Neuron (in vitro differentiated cells): ENCODE results near the gene SNAP47.
A peak's percentile ranks its signal among the peaks of the same experiment; 100 is the strongest.

Source experiments
- H2AFZ ChIP-seq: one replicate; pipeline ENCODE4 v1.6.1; 2013; ENCODE audit warnings: low read depth, mild to moderate bottlenecking, inconsistent platforms, low read length, moderate library complexity
- H3K27me3 ChIP-seq: one replicate; pipeline ENCODE4 v1.6.1; 2013; ENCODE audit warnings: low read length; ENCODE audit not compliant: insufficient read depth
- H3K36me3 ChIP-seq: one replicate; pipeline ENCODE4 v1.6.1; 2013; ENCODE audit warnings: low read length; ENCODE audit not compliant: insufficient read depth
- H3K4me1 ChIP-seq: one replicate; pipeline ENCODE4 v1.6.1; 2013; ENCODE audit warnings: low read length; ENCODE audit not compliant: insufficient read depth
- H3K4me3 ChIP-seq: 2 replicates; pipeline ENCODE4 v1.5.1; 2013; ENCODE audit warnings: mild to moderate bottlenecking, low read length, moderate library complexity
- H3K9me3 ChIP-seq: one replicate; pipeline ENCODE4 v1.6.1; 2013; ENCODE audit warnings: low read length

SNAP47 gene

GRCh38 chr1:227728059-227728891 is 7.0 kb upstream of the SNAP47 start:
- no peaks in the 10 kb centered on the region for H3K27me3 ChIP-seq
- H3K4me3 ChIP-seq: peak overlapping the region; percentile 45
- H3K4me1 ChIP-seq: peaks cover 20% of the 10 kb centered on the region
- peaks cover 22% of the 10 kb centered on the region for H3K36me3 ChIP-seq
- H3K9me3 ChIP-seq: no peaks in the 10 kb centered on the region
- no peak overlapping the region for H2AFZ ChIP-seq

GRCh38 chr1:227728892-227729143 is 6.4 kb upstream of the SNAP47 start:
- no peak overlapping the region for H2AFZ ChIP-seq
- H3K4me1 ChIP-seq: peaks cover 24% of the 10 kb centered on the region
- H3K4me3 ChIP-seq: peak overlapping the region; percentile 37
- no peaks in the 10 kb centered on the region for H3K9me3 ChIP-seq
- peaks cover 27% of the 10 kb centered on the region for H3K36me3 ChIP-seq
- no peaks in the 10 kb centered on the region for H3K27me3 ChIP-seq

- H3K4me3 ChIP-seq: peak overlapping the region; percentile 37
- peaks cover 28% of the 10 kb centered on the region for H3K4me1 ChIP-seq
- H3K27me3 ChIP-seq: no peaks in the 10 kb centered on the region
Observed at GRCh38 chr1:227729144-227729880, 5.9 kb upstream of the SNAP47 start.

GRCh38 chr1:227729881-227730629 is 5.2 kb upstream of the SNAP47 start:
- Histone ChIP-seq H3K4me3 (no peak overlapping the region), H3K36me3 (peaks cover 27% of the 10 kb centered on the region), H3K9me3 (no peaks in the 10 kb centered on the region), H3K27me3 (no peaks in the 10 kb centered on the region), H2AFZ (no peak overlapping the region), H3K4me1 (peaks cover 31% of the 10 kb centered on the region)

More at GRCh38 chr1:227729144-227729880, 5.9 kb upstream of the SNAP47 start:
- H3K36me3 ChIP-seq: peaks cover 27% of the 10 kb centered on the region
- H2AFZ ChIP-seq: no peak overlapping the region
- H3K9me3 ChIP-seq: no peaks in the 10 kb centered on the region

- Histone ChIP-seq H3K36me3 (peaks cover 27% of the 10 kb centered on the region), H3K27me3 (no peaks in the 10 kb centered on the region), H2AFZ (no peak overlapping the region), H3K4me1 (peaks cover 33% of the 10 kb centered on the region), H3K4me3 (no peak overlapping the region), H3K9me3 (no peaks in the 10 kb centered on the region)
Observed at GRCh38 chr1:227730630-227731151, 4.5 kb upstream of the SNAP47 start.

GRCh38 chr1:227731241-227731677 is 4.0 kb upstream of the SNAP47 start:
- Histone ChIP-seq H3K4me1 (peaks cover 38% of the 10 kb centered on the region), H3K36me3 (peaks cover 27% of the 10 kb centered on the region)

GRCh38 chr1:227731696-227732585 is 3.3 kb upstream of the SNAP47 start:
- Histone ChIP-seq H3K4me3 (no peak overlapping the region), H3K4me1 (peaks cover 43% of the 10 kb centered on the region), H3K36me3 (peaks cover 27% of the 10 kb centered on the region), H3K9me3 (no peaks in the 10 kb centered on the region), H2AFZ (no peak overlapping the region), H3K27me3 (no peaks in the 10 kb centered on the region)

More at GRCh38 chr1:227731241-227731677, 4.0 kb upstream of the SNAP47 start:
- H3K27me3 ChIP-seq: no peaks in the 10 kb centered on the region
- no peak overlapping the region for H3K4me3 ChIP-seq
- no peak overlapping the region for H2AFZ ChIP-seq
- H3K9me3 ChIP-seq: no peaks in the 10 kb centered on the region

- Histone ChIP-seq H3K27me3 (no peaks in the 10 kb centered on the region), H3K9me3 (no peaks in the 10 kb centered on the region), H3K4me1 (peaks cover 43% of the 10 kb centered on the region), H2AFZ (no peak overlapping the region), H3K36me3 (peaks cover 27% of the 10 kb centered on the region), H3K4me3 (no peak overlapping the region)
Observed at GRCh38 chr1:227732586-227733308, 2.5 kb upstream of the SNAP47 start.

- Histone ChIP-seq H3K9me3 (no peaks in the 10 kb centered on the region), H3K4me1 (peaks cover 40% of the 10 kb centered on the region), H3K27me3 (no peaks in the 10 kb centered on the region), H3K36me3 (peaks cover 27% of the 10 kb centered on the region), H2AFZ (no peak overlapping the region), H3K4me3 (no peak overlapping the region)
Observed at GRCh38 chr1:227733309-227733705, 1.9 kb upstream of the SNAP47 start.

GRCh38 chr1:227733751-227734545 is 1.3 kb upstream of the SNAP47 start:
- peak overlapping the region; percentile 96 for H3K4me3 ChIP-seq
- H3K9me3 ChIP-seq: no peaks in the 10 kb centered on the region
- H3K36me3 ChIP-seq: peaks cover 27% of the 10 kb centered on the region
- H3K4me1 ChIP-seq: peaks cover 37% of the 10 kb centered on the region
- no peaks in the 10 kb centered on the region for H3K27me3 ChIP-seq
- H2AFZ ChIP-seq: no peak overlapping the region

GRCh38 chr1:227734546-227734855 is 734 bp upstream of the SNAP47 start:
- peak overlapping the region; percentile 96 for H3K4me3 ChIP-seq
- peaks cover 31% of the 10 kb centered on the region for H3K4me1 ChIP-seq
- H3K36me3 ChIP-seq: peaks cover 30% of the 10 kb centered on the region
- no peaks in the 10 kb centered on the region for H3K9me3 ChIP-seq
- H3K27me3 ChIP-seq: no peaks in the 10 kb centered on the region
- H2AFZ ChIP-seq: peak overlapping the region; percentile 75
